GM12878 (cell line): ENCODE measurements around the gene NKX2-8. TPM values are rescaled to one million over a fixed set of nuclear protein-coding genes. Genes with fewer than 3 reads are reported as not detected.

Source experiments
- ATAC-seq: fragments of 200-7000 bp; cut with Tn5 transposase; 3 replicates; pipeline ENCODE4 v1.9.1; 2020; ENCODE audit warnings: mild to moderate bottlenecking, moderate library complexity
- BruUV-seq: library from RNA; stranded (reverse); fragments of 400-500 nt; replicated peaks from 2 replicates; lab custom pipeline; 2021; lab: Mats Ljungman, UMichigan
- CTCF ChIA-PET: fragments of 300-600 bp; sonication (Branson Sonifier 250); formaldehyde crosslinking; extraction: SDS; loops from one replicate; lab custom pipeline; 2021; ENCODE audit warnings: inconsistent platforms; lab: Yijun Ruan, JAX
- POLR2A ChIA-PET: fragments of 350-600 bp; formaldehyde crosslinking; extraction: SDS; loops from one replicate; lab custom pipeline; 2021; ENCODE audit warnings: inconsistent platforms; lab: Charles Lee
- RAD21 ChIA-PET: fragments of 300-600 bp; sonication (Branson Sonifier 250); formaldehyde crosslinking; loops from one replicate; lab custom pipeline; 2023; ENCODE audit warnings: antibody characterized with exemption; ENCODE audit not compliant: unreplicated experiment; lab: Charles Lee
- SMC1A ChIA-PET: fragments of 300-600 bp; sonication (Branson Sonifier 250); formaldehyde crosslinking; loops from one replicate; lab custom pipeline; 2023; ENCODE audit not compliant: unreplicated experiment, uncharacterized antibody; lab: Charles Lee
- DNase-seq: peaks from one replicate; pipeline ENCODE4 v3.0.0-alpha.2; 2011; ENCODE audit warnings: low read depth, low spot score
- FAIRE-seq: peaks from 3 replicates; lab custom pipeline; 2011; peaks lifted over from hg19 to GRCh38; lab: Jason Lieb, UNC
- H2AFZ ChIP-seq: 2 replicates; pipeline ENCODE4 v1.6.0; 2011; ENCODE audit warnings: low read depth, low read length, control low read depth; ENCODE audit not compliant: control insufficient read depth
- H3K27ac ChIP-seq: 2 replicates; pipeline ENCODE4 v1.5.1; 2011; ENCODE audit warnings: control low read depth; ENCODE audit not compliant: control insufficient read depth, insufficient read depth
- H3K27me3 ChIP-seq, 2 experiments: replicated peaks in 1 of 2; 2 replicates each; pipeline versions ENCODE4 v1.6.0 to v1.6.1; 2011; ENCODE audit warnings: low read length in 1 of 2; ENCODE audit not compliant: control insufficient read depth in 2 of 2, insufficient read depth in 2 of 2
- H3K36me3 ChIP-seq, 2 experiments: 2 replicates each; pipeline ENCODE4 v1.5.1; 2011; ENCODE audit warnings: low read length in 1 of 2; ENCODE audit not compliant: control insufficient read depth in 2 of 2, insufficient read depth in 2 of 2
- H3K4me1 ChIP-seq: 2 replicates; pipeline ENCODE4 v1.6.1; 2011; ENCODE audit warnings: mild to moderate bottlenecking, low read length, moderate library complexity, mixed read lengths; ENCODE audit not compliant: control insufficient read depth, insufficient read depth
- H3K4me2 ChIP-seq: 2 replicates; pipeline ENCODE4 v1.6.0; 2011; ENCODE audit warnings: control low read depth; ENCODE audit not compliant: control insufficient read depth, insufficient read depth
- H3K4me3 ChIP-seq: fragments of 200-600 bp; sonication (generic); 2 replicates; pipeline ENCODE4 v1.5.1; 2016
- H3K79me2 ChIP-seq: 2 replicates; pipeline ENCODE4 v1.6.0; 2011; ENCODE audit warnings: low read length; ENCODE audit not compliant: control insufficient read depth, insufficient read depth
- H3K9ac ChIP-seq: 2 replicates; pipeline ENCODE4 v1.8.0; 2011; ENCODE audit warnings: low read length, control low read depth, mixed read lengths; ENCODE audit not compliant: control insufficient read depth, insufficient read depth
- H3K9me3 ChIP-seq: replicated peaks from 3 replicates; pipeline ENCODE4 v1.5.1; 2011; ENCODE audit warnings: mild to moderate bottlenecking, low read length; ENCODE audit not compliant: control insufficient read depth, insufficient read depth
- H4K20me1 ChIP-seq: 2 replicates; pipeline ENCODE4 v1.6.0; 2011; ENCODE audit not compliant: control insufficient read depth, insufficient read depth
- BHLHE40 ChIP-seq, 2 experiments: fragments of 450-650 bp in 1 of 2; IDR thresholded peaks; 2 replicates each; pipeline ENCODE4 v1.6.1; 2011 to 2017; ENCODE audit warnings: low read depth in 2 of 2, borderline replicate concordance in 1 of 2, improper control_type of control experiment in 1 of 2, low read length in 1 of 2, mild to moderate bottlenecking in 1 of 2
- DPF2 ChIP-seq: fragments of 450-650 bp; IDR thresholded peaks from 2 replicates; pipeline ENCODE4 v1.6.1; 2017; ENCODE audit warnings: mild to moderate bottlenecking
- ETV6 ChIP-seq, 2 experiments: fragments of 450-650 bp in 1 of 2; IDR thresholded peaks in 1 of 2; conservative IDR thresholded peaks in 1 of 2; 2 replicates each; pipeline ENCODE4 v1.6.1; 2014; ENCODE audit warnings: antibody characterized with exemption in 1 of 2, borderline replicate concordance in 1 of 2, low read depth in 1 of 2, mild to moderate bottlenecking in 1 of 2, moderate library complexity in 1 of 2
- FOS ChIP-seq: IDR thresholded peaks from 3 replicates; pipeline ENCODE4 v1.6.1; 2011; ENCODE audit warnings: borderline replicate concordance; ENCODE audit not compliant: insufficient read length; ENCODE audit errors: extremely low read depth
- FOXK2 ChIP-seq: fragments of 450-650 bp; IDR thresholded peaks from 2 replicates; pipeline ENCODE4 v1.6.1; 2017; ENCODE audit warnings: mild to moderate bottlenecking, moderate library complexity
- FOXM1 ChIP-seq: IDR thresholded peaks from 2 replicates; pipeline ENCODE4 v1.6.1; 2012; ENCODE audit warnings: low read depth, mild to moderate bottlenecking, inconsistent platforms, low read length, moderate library complexity
- IRF4 ChIP-seq: IDR thresholded peaks from 2 replicates; pipeline ENCODE4 v1.6.1; 2011; ENCODE audit warnings: low read depth, low read length
- MYC ChIP-seq: IDR thresholded peaks from 2 replicates; pipeline ENCODE4 v1.6.1; 2011; ENCODE audit warnings: mild to moderate bottlenecking, low read length, moderate library complexity, inconsistent platforms; ENCODE audit not compliant: insufficient read depth, insufficient replicate concordance, insufficient read length, severe bottlenecking
- NFYA ChIP-seq: IDR thresholded peaks from 2 replicates; pipeline ENCODE4 v1.6.1; 2011; ENCODE audit warnings: low read depth, mild to moderate bottlenecking, low read length, improper control_type of control experiment, borderline replicate concordance
- POLR2A ChIP-seq: IDR thresholded peaks from 2 replicates; pipeline ENCODE4 v1.6.1; 2011; ENCODE audit warnings: low read depth, mild to moderate bottlenecking, low read length
- POU2F2 ChIP-seq: IDR thresholded peaks from 3 replicates; pipeline ENCODE4 v1.6.1; 2011; ENCODE audit warnings: low read depth, mild to moderate bottlenecking, low read length, borderline replicate concordance
- RBBP5 ChIP-seq: fragments of 200-600 bp; sonication (generic); conservative IDR thresholded peaks from 2 replicates; pipeline ENCODE4 v1.6.1; 2016
- SIN3A ChIP-seq: IDR thresholded peaks from 2 replicates; pipeline ENCODE4 v1.6.1; 2012; ENCODE audit warnings: low read depth, low read length, improper control_type of control experiment
- STAT1 ChIP-seq: fragments of 450-650 bp; conservative IDR thresholded peaks from 2 replicates; pipeline ENCODE4 v1.6.1; 2014; ENCODE audit warnings: antibody characterized with exemption, mild to moderate bottlenecking
- WGBS: methylation state at CpG from one replicate; pipeline ENCODE4 v1.1.6; 2016; ENCODE audit warnings: low lambda C conversion rate; ENCODE audit not compliant: insufficient replicate concordance, insufficient coverage; ENCODE audit errors: missing lambda C conversion rate; 5-methylcytosine and 5-hydroxymethylcytosine counted together
- in situ Hi-C: fragments of 300-500 bp; cut with MboI; formaldehyde crosslinking; loops from 9 replicates; pipeline ENCODE4 v1.14.3; 2018; ENCODE audit warnings: mixed read lengths
- intact Hi-C: fragments of 100-400 bp; cut with micrococcal nuclease; formaldehyde crosslinking; loops from one replicate; pipeline ENCODE4 v1.14.2; 2022; ENCODE audit not compliant: unreplicated experiment
- polyA plus RNA-seq, 11 experiments: library from polyadenylated mRNA; depleted of rRNA in 4 of 11; unstranded in 6 of 11; stranded (reverse) in 5 of 11; fragments of >200 nt; fragmentation: Nextera tagmentation in 4 of 11; fragmentation: Illumina TruSeq in 1 of 11; extraction: Ambion mirVana in 4 of 11; extraction: Trizol in 1 of 11; gene quantifications; 1 replicate in 1 of 11; 2 replicates in 10 of 11; pipeline versions ENCODE4 v1.2.1 to v1.2.3, GENCODE V29; 2011 to 2016; ENCODE audit warnings: inconsistent platforms in 2 of 11, missing spikeins in 2 of 11, low read depth in 1 of 11
- total RNA-seq, 4 experiments: library from RNA; depleted of rRNA in 3 of 4; stranded (reverse); fragments of >200 nt in 3 of 4; fragmentation: Illumina TruSeq in 1 of 4; extraction: Trizol in 1 of 4; gene quantifications; 2 replicates each; pipeline versions ENCODE4 v1.2.1 to v1.2.3, GENCODE V29; 2013 to 2021
- TF ChIP-seq, protein P1 (sequence below): fragments of 450-650 bp; IDR thresholded peaks from 2 replicates; pipeline ENCODE4 v1.6.1; 2016; ENCODE audit warnings: mild to moderate bottlenecking

The NKX2-8 gene
- total and polyA plus RNA-seq, 10 of the 15 experiments (the other 5 are each of a cell fraction or from before 2014, with no cell fraction given) = not detected

GRCh38 chr14:36580141-36580855, 2.1 kb downstream of the NKX2-8 start:
- FAIRE-seq (no peak), ATAC-seq (no peak)
- BruUV-seq = no TSS peak
- H2AFZ ChIP-seq = no peak overlapping the region
- intact Hi-C loops = no loop called here
- ChIA-PET POLR2A (no interaction called here), SMC1A (no interaction called here), CTCF (no interaction called here)
- no peaks in the 10 kb centered on the region for H3K36me3 ChIP-seq
- H3K9ac ChIP-seq = no peak overlapping the region
- no peak overlapping the region for H3K4me3 ChIP-seq
- no peaks in the 10 kb centered on the region for H3K79me2 ChIP-seq
- no peaks in the 10 kb centered on the region; the same call in 2 of the 3 replicates for H3K9me3 ChIP-seq
- WGBS = 74% methylated on average over 42 of the region's 51 CpGs
- no peak overlapping the region for H3K4me2 ChIP-seq
- TF ChIP-seq POLR2A = no peak
- no peak for TF ChIP-seq FOXM1
- TF ChIP-seq, all 136 proteins: peak for 0
- no peak for DNase-seq
- no peak overlapping the region for H3K27ac ChIP-seq
- H4K20me1 ChIP-seq = no peaks in the 10 kb centered on the region
- H3K4me1 ChIP-seq = no peaks in the 10 kb centered on the region
- peaks cover 0 to 7% of the 10 kb centered on the region in 2 experiments; a peak in 3 of 4 replicates for H3K27me3 ChIP-seq
- RAD21 ChIA-PET = no interaction called here
- in situ Hi-C loops = no loop called here

DNA sequence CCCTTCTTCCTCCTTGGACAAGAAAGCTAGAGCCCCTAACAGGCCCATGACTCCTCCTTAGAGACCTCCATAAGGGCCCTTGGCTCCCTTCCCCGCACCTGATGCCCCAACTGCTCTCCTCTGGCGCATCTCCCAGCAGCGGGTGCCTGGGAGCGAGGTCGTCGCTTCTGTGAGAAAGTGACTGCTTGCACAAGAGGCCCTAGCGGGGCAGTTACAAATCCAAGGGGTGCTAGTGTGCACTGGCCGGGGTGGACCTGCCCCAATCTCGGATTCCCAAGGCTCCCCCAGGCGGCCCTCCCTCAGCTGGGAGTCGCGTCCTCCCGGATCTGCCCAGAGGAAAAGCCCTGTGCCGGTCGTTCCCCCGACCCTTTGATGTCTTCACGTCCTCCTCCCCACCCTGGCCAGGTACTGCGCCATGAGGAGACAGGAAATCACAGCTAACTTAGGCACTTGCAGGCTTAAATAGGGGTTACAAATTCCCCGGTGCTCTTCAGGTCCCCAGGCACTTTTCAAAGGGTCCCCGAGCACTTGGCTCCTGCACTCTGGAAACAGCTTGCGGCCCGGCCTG, 2.8 kb downstream of the NKX2-8 start:
- no peak for FAIRE-seq
- DNase-seq = no peak
- POLR2A ChIA-PET = no interaction called here
- Histone ChIP-seq H3K4me1 (no peaks in the 10 kb centered on the region), H3K4me3 (no peak overlapping the region), H3K9ac (no peak overlapping the region), H3K27ac (no peak overlapping the region), H3K36me3 (no peaks in the 10 kb centered on the region), H3K9me3 (no peaks in the 10 kb centered on the region; the same call in 2 of the 3 replicates), H3K4me2 (no peak overlapping the region), H3K27me3 (peaks cover 0 to 5% of the 10 kb centered on the region in 2 experiments; a peak in 3 of 4 replicates), H2AFZ (no peak overlapping the region), H3K79me2 (no peaks in the 10 kb centered on the region), H4K20me1 (no peaks in the 10 kb centered on the region)
- RAD21 ChIA-PET = no interaction called here
- in situ Hi-C loops = no loop called here
- 19% methylated on average over 22 of the region's 22 CpGs for WGBS
- BruUV-seq = no TSS peak
- TF ChIP-seq FOS = no peak
- TF ChIP-seq MYC = no peak
- TF ChIP-seq, protein P1, sequence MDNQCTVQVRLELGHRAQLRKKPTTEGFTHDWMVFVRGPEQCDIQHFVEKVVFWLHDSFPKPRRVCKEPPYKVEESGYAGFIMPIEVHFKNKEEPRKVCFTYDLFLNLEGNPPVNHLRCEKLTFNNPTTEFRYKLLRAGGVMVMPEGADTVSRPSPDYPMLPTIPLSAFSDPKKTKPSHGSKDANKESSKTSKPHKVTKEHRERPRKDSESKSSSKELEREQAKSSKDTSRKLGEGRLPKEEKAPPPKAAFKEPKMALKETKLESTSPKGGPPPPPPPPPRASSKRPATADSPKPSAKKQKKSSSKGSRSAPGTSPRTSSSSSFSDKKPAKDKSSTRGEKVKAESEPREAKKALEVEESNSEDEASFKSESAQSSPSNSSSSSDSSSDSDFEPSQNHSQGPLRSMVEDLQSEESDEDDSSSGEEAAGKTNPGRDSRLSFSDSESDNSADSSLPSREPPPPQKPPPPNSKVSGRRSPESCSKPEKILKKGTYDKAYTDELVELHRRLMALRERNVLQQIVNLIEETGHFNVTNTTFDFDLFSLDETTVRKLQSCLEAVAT = no peak
- TF ChIP-seq BHLHE40 (IDR thresholded peaks at IDR 0.05; ENCODE audit: borderline replicate concordance in 1 of 2, low read depth in 2 of 2, low read length in 1 of 2) = no peak
- no peak for TF ChIP-seq ETV6 (conservative IDR thresholded peaks at IDR 0.05 in 1 of 2, IDR thresholded peaks at IDR 0.05 in 1 of 2; ENCODE audit: borderline replicate concordance in 1 of 2, low read depth in 1 of 2)
- no peak for TF ChIP-seq SIN3A
- no peak for TF ChIP-seq DPF2
- no peak for TF ChIP-seq FOXK2
- TF ChIP-seq POU2F2 = no peak
- no peak for TF ChIP-seq STAT1
- TF ChIP-seq RBBP5 = no peak
- TF ChIP-seq NFYA = no peak
- TF ChIP-seq IRF4 = no peak
- CTCF ChIA-PET = no interaction called here
- intact Hi-C loops = no loop called here
- ATAC-seq = no peak
- SMC1A ChIA-PET = no interaction called here
